HG02943 (cell line): ENCODE data around the gene ADAMTS15.

ENCODE experiments used
- ATAC-seq: cut with Tn5 transposase; IDR thresholded peaks from one replicate; pipeline ENCODE4 v1.9.1; 2021; ENCODE audit warnings: mild to moderate bottlenecking, low read depth, moderate library complexity; ENCODE audit not compliant: unreplicated experiment

ADAMTS15 gene

DNA sequence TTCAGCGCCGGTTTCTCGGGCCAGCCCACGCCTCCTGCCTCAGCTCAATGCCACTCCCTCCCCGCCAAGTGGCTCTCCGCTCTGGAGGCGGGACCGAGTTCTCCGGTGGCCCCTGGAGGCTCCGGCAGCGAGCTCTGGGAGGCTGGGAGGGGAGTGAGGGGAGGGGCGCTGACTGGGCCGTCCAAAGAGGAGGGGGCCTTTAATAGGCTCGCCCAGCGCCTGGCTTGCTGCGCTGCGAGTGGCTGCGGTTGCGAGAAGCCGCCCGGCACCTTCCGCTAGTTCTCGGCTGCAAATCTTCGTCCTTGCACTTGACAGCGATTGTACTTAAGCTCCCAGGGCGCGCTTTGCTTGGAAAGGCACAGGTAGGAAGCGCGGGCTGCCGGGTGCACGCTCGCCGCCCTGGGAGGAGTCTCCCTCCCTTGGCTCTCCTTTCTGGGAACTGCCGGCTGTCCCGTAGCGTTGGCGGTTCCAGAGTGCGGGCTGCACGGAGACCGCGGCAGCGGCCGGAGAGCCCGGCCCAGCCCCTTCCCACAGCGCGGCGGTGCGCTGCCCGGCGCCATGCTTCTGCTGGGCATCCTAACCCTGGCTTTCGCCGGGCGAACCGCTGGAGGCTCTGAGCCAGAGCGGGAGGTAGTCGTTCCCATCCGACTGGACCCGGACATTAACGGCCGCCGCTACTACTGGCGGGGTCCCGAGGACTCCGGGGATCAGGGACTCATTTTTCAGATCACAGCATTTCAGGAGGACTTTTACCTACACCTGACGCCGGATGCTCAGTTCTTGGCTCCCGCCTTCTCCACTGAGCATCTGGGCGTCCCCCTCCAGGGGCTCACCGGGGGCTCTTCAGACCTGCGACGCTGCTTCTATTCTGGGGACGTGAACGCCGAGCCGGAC is at the start of gene ADAMTS15:
Gene ADAMTS15 (plus strand): TSS at position 230 of the 894 bp plus-strand sequence. CDS start 329 bp downstream, at position 559.
- no peak for ATAC-seq

DNA sequence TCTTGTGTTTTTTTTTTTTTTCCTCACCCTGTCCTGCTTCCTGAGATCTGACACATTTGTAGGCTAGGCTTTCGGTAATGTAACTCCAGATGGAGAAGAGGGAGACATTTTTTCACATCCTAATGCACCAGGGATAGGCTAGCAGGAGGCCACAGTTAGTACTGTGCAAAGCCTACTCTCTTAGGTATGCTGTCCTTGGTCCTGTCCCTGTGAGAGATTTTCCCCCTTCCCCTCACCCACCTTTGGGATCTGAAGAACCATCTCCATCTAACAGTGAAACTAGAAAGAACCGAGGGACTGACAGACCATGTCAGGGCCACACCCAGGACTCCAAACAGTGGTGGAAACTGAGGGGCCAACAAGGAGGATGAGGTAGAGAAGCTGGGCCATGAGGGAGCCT is 49.2 kb upstream of the ADAMTS15 start:
- no peak for ATAC-seq

DNA sequence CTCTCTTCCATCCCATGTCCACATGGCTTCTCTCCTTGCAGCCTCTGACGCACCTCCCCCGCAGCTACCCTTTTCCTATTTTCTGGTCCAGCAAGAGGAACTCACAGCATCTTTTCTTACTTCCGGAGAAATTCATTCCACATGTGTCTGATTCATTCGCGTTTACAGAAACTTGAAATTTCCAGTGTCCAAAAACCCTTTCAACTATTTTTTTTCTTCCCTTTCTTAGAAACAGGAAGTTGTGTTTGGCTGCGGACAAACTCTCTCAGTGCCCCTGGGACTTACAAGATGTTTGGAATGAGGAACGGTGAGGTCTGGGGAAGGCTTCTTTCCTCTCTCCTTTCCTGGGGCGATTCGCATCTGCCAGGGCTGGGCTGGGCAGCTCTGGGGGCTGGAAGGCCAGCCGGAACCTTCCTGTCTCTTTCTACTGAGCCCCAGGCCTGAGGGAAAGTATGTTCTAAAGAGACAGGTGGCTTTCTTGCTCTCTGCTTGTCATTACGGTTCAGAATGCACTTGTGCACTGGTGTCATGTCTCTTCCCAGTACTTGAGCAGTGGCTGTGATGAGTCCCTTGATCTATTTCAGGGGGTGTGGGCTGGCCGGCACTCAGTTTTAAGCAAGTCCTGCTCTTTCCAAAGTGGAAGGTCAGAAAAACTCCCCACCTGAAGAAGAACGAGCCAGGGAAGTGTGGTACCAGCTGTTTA is 47.5 kb upstream of the ADAMTS15 start:
- no peak for ATAC-seq

DNA sequence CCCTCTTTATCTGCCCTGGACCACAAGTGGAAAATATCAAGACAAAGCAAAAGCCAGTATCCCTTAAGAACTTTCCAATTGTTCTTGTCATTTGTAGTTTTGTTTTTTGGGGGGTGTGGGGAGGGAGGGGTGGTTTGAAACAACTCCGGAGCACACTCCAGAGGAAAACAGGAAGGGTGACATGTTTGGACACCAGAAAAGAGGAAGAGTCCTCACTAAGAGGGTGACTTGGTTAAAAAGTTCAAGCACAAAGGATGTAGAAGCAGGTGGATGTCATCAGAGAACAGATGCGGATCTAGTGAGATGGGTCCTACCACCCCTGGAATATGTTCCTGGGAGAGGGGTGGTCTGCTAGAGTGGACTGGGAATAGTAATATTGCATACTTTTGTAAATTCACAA is 45.9 kb upstream of the ADAMTS15 start:
- ATAC-seq, result no peak

- no peak for ATAC-seq
Measured at GRCh38 chr11:130403271-130403804, 45.1 kb upstream of the ADAMTS15 start.

- ATAC-seq, result no peak
Measured at GRCh38 chr11:130403967-130404366, 44.5 kb upstream of the ADAMTS15 start.

DNA sequence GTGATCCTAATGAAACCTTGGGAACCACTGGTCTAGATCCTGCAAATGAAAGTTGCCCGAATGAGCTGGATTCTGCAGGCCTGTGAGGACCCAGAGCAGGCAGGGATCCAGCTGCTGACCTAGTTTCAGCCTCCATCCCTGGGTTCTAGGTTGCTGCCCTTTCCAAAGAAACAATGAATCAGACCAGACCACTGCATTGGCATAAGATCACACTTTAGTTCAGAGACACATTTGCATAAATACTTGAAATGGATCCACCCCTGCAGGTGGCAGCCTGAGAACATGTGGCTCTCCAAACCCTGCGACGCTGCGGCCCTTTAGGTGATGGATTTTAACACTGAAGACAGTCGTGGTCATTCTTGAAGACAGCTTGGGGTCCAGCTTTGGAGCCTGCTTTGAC is 43.7 kb upstream of the ADAMTS15 start:
- no peak for ATAC-seq

DNA sequence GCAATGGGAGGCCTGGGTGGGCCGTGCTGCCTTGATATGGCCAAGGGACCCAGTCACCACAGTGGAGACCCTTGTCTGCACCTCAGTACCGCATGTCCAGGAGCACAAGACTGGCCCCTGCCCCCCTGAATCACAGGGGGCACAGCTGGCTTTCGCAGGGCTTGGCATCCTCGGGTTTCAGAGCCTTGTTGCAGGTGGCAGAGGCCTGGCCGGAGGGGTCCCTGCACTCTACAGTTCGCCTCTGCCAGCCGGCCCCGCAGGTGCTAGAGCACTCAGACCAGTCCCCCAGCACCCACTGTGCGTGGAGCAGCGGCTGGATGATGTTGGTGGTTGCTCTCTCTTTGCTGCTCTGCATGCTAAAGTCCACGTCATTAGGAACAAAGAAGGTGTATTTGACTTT is 43.0 kb upstream of the ADAMTS15 start:
- ATAC-seq, result no peak

DNA sequence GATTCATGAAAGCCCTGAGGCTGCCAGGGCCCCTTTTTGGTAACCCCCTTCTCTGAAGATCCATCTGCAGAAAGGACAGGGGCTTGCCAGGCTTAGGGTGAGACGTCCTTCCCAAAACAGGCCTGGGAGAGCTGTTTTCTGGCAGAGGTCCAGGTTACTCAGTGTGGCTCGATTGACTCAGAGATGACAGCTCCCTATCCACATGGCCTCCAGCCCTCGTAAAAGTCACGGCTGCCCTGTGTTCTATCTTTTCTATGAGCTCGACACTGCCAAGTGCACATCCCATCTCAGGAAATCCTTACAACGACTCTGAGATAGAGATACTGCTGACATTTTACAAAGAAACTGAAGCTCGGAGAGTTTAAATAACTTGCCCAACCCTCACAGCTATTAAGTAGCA is 40.5 kb upstream of the ADAMTS15 start:
- no peak for ATAC-seq

DNA sequence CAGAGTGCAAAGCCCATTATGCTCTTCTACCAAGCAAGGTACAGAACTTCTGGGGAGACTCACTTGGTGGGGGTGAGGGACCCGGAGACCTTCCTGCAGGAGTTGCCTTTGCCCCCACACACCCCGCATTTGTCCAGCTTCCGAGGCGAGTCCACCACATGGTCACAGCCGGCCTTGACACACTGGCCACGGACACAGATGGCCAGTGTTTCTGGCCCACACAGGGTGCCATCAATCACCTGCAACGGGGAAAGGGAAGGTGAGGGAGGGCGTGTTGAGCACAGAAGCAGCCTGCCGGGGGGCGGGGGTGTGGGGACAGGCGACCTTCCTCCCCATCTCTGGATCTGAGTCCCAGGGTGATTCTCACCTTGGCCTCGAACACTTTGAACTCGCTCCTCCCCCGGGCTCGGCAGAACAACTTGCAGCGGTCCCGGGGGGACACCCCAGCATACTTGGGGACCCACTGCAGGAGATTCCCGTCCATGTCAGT is 40.0 kb upstream of the ADAMTS15 start:
- ATAC-seq, result no peak

GRCh38 chr11:130408901-130409300 is 39.5 kb upstream of the ADAMTS15 start:
- ATAC-seq, result no peak

GRCh38 chr11:130409594-130410388 is 38.7 kb upstream of the ADAMTS15 start:
- no peak for ATAC-seq

GRCh38 chr11:130411223-130411622 is 37.2 kb upstream of the ADAMTS15 start:
- no peak for ATAC-seq

- no peak for ATAC-seq
Measured at GRCh38 chr11:130413405-130414106, 34.9 kb upstream of the ADAMTS15 start.

DNA sequence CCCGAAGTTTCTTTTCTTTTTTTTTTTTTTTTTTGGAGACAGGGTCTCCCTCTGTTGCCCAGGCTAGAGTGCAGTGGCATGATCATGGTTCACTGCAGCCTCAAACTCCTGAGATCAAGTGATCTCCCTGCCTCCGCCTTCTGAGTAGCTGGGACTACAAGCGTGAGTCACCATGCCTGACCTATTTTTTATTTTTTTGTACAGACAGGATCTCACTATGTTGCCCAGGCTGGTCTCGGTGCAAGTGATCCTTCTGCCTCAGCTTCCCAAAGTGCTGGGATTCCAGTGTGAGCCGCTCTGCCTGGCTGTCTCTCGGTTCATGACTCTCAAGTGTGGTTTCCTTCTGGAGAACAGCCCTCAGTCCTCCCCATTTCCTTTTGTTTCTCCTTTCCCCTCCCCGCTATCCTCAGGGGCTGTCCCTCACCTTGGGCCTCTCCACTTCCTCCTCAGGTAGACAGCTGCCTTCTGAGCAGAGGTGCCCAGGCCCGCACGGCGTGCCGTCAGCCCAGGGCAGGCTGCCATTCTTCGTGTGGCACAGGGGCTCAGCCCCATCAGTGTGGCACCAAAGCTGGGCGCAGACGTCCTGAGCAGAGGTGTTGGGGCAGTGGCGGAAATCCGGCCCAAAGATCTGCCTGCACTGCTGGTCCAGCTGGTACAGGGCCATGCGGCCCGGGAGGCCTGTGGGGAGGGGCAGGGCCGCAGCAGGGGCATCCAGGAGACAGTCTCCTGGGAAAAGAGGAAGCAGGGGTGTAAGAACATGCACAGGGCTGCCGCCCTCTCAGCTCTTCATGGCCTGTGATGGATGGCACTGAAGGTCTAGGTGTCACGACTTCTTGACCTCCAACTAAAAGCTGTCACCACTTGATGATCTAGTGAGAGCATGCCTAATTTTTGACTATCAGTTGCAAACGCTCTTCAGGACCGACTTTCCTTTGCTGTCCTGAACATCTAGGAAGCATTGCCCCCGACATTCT is 34.1 kb upstream of the ADAMTS15 start:
- ATAC-seq, result no peak

DNA sequence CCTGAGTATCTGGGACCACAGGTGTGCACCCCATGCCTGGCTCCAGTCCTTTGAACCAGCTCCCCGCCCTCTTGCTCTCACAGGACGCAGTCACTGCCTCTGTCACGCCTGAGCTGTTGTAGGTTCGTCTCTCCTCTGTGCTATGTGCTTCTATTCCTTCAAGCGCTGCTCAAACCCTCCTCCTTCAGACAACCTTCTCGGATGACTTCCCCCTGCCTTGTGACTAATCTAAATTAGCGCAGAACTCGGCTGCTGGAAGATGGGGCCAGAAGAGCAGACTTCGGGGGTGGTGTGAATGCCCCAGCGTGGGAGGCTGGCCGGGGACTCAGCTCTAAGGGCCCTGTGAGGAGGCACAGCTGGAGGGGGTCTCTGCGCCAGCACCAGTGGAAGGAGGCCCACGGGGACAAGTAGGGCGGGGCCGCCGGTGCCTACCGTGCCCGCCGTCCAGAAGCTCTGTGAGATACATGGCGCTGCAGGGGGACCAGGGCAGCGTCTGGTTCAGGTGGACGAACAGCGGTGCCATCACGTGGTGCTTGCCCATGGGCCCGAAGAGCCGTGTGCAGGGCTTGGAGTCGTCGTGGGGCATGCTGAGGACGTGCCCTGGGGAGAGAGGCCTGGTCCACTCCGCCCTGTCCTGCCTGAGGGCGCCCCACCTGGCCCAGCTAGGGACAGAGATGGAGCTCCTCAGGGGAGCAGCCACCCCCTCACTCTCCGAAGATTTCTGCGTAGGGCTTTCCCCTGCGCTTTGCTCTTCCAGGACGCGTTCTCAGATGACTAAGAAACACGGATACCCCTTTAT is 32.5 kb upstream of the ADAMTS15 start:
- ATAC-seq, result no peak

DNA sequence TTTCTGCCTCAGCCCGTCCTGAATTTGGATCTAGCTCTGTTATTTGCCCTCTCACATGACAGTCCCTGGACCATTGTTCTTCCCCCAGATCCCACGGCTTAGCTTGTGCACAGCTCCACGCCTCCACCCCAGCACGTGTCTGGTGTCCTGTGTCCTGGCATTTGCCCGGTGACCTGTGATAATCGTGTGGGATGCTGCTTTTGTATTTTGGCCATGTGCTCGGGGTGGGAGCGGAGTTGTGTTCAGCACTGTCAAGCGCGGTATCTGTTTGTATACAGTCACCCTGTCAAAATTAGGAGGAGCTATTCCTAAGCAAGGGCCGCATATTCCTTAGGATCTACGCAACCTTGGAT is 31.9 kb upstream of the ADAMTS15 start:
- ATAC-seq, result no peak

- ATAC-seq, result no peak
Measured at GRCh38 chr11:130416906-130417305, 31.5 kb upstream of the ADAMTS15 start.
